AG09309 (cell line): Measurements from ENCODE around the gene ZBTB16.

ENCODE experiments used
- DNase-seq: peaks from one replicate; pipeline ENCODE4 v3.0.0-alpha.2; 2010; ENCODE audit warnings: low read depth
- H3K4me3 ChIP-seq: 2 replicates; pipeline ENCODE4 v1.5.1; 2011; ENCODE audit warnings: mild to moderate bottlenecking, low read depth, low read length, moderate library complexity; ENCODE audit not compliant: control insufficient read depth
- CTCF ChIP-seq: IDR thresholded peaks from 2 replicates; pipeline ENCODE4 v1.5.1; 2011; ENCODE audit warnings: mild to moderate bottlenecking, low read depth, low read length, inconsistent platforms; ENCODE audit not compliant: insufficient read depth, control insufficient read depth; ENCODE audit errors: missing control alignments

ZBTB16 gene

GRCh38 chr11:114078423-114078822 lies 18.9 kb downstream of the ZBTB16 start:
- H3K4me3 ChIP-seq, result no peak overlapping the region
- no peak for TF ChIP-seq CTCF
- no peak for DNase-seq

- H3K4me3 ChIP-seq, result no peak overlapping the region
- TF ChIP-seq CTCF, result no peak
- no peak for DNase-seq
Observed at GRCh38 chr11:114079511-114080065, 20.1 kb downstream of the ZBTB16 start.

GRCh38 chr11:114080219-114080618 lies 20.7 kb downstream of the ZBTB16 start:
- no peak for DNase-seq
- no peak overlapping the region for H3K4me3 ChIP-seq
- TF ChIP-seq CTCF, result no peak

GRCh38 chr11:114080769-114081168 lies 21.3 kb downstream of the ZBTB16 start:
- no peak overlapping the region for H3K4me3 ChIP-seq
- no peak for TF ChIP-seq CTCF
- DNase-seq, result no peak

- no peak for TF ChIP-seq CTCF
- no peak overlapping the region for H3K4me3 ChIP-seq
- no peak for DNase-seq
Observed at GRCh38 chr11:114081641-114082414, 22.3 kb downstream of the ZBTB16 start.

- no peak for TF ChIP-seq CTCF
- H3K4me3 ChIP-seq, result no peak overlapping the region
- DNase-seq, result no peak
Observed at GRCh38 chr11:114082415-114082748, 22.9 kb downstream of the ZBTB16 start.
